Lower leg skin (tissue), 3 donors: Measurements from ENCODE around the gene CELA1.

Source experiments
- CTCF ChIP-seq, 3 donors: fragments of 450-650 bp; IDR thresholded peaks; one replicate each; pipeline ENCODE4 v1.5.1; 2016; ENCODE audit warnings: antibody characterized with exemption in 3 of 3, mild to moderate bottlenecking in 3 of 3, moderate library complexity in 2 of 3
- POLR2A ChIP-seq, 2 donors: fragments of 450-650 bp; IDR thresholded peaks; one replicate each; pipeline ENCODE4 v1.6.1; 2016 to 2017; ENCODE audit warnings: antibody characterized with exemption in 2 of 2, mild to moderate bottlenecking in 1 of 2, moderate library complexity in 1 of 2

- TF ChIP-seq CTCF (IDR thresholded peaks at IDR 0.05) (no peak), POLR2A (IDR thresholded peaks at IDR 0.05) (no peak)
Observed at GRCh38 chr12:51364001-51364400, 17.5 kb upstream of the CELA1 start.
